Endothelial cell of umbilical vein (primary cell): ENCODE measurements around the gene STAT4. TPM values are rescaled to one million over a fixed set of nuclear protein-coding genes. Genes with fewer than 3 reads are reported as not detected.

Experiments used
- BruUV-seq: library from RNA; stranded (reverse); fragments of 400-500 nt; replicated peaks from 2 replicates; lab custom pipeline; 2021; lab: Mats Ljungman, UMichigan
- CTCF ChIA-PET: fragments of 300-600, 350-600 bp; sonication (Branson Sonifier 250); formaldehyde crosslinking; loops from one replicate; lab custom pipeline; 2021; ENCODE audit warnings: antibody characterized with exemption, inconsistent platforms; lab: Charles Lee
- POLR2A ChIA-PET: fragments of 300-600, 350-600 bp; sonication (Branson Sonifier 250); formaldehyde crosslinking; loops from one replicate; lab custom pipeline; 2021; ENCODE audit warnings: antibody characterized with exemption, inconsistent platforms; lab: Charles Lee
- DNase-seq: peaks from one replicate; pipeline ENCODE4 v3.0.0-alpha.2; 2011; ENCODE audit warnings: low read depth, low spot score
- FAIRE-seq: peaks from 2 replicates; lab custom pipeline; 2011; peaks lifted over from hg19 to GRCh38; lab: Jason Lieb, UNC
- H2AFZ ChIP-seq: 2 replicates; pipeline ENCODE4 v1.6.0; 2012; ENCODE audit warnings: low read depth, low read length, control low read depth, inconsistent platforms
- H3K27ac ChIP-seq: 2 replicates; pipeline ENCODE4 v1.5.1; 2011; ENCODE audit warnings: low read depth, mild to moderate bottlenecking, control low read depth, low read length, moderate library complexity; ENCODE audit not compliant: insufficient read depth
- H3K27me3 ChIP-seq, 2 experiments: 2 replicates each; pipeline versions ENCODE4 v1.6.0 to v1.6.1; 2011; ENCODE audit warnings: low read length in 2 of 2, mixed read lengths in 1 of 2; ENCODE audit not compliant: control insufficient read depth in 2 of 2, insufficient read depth in 2 of 2
- H3K36me3 ChIP-seq, 2 experiments: 2 replicates in 1 of 2; 3 replicates in 1 of 2; pipeline ENCODE4 v1.5.1; 2011; ENCODE audit warnings: low read length in 2 of 2, mild to moderate bottlenecking in 1 of 2, moderate library complexity in 1 of 2; ENCODE audit not compliant: control insufficient read depth in 2 of 2, insufficient read depth in 2 of 2; ENCODE audit errors: extremely low read depth in 1 of 2
- H3K4me1 ChIP-seq: 3 replicates; pipeline ENCODE4 v1.5.1; 2011; ENCODE audit warnings: mild to moderate bottlenecking, low read length; ENCODE audit not compliant: control insufficient read depth, insufficient read depth; ENCODE audit errors: extremely low read depth
- H3K4me2 ChIP-seq: 2 replicates; pipeline ENCODE4 v1.6.1; 2011; ENCODE audit warnings: low read length, control low read depth, mixed read lengths; ENCODE audit not compliant: insufficient read depth
- H3K4me3 ChIP-seq, 3 experiments: fragments of 200-600 bp in 1 of 3; sonication (generic), shearing (Covaris generic) in 1 of 3; replicated peaks in 1 of 3; 2 replicates each; pipeline ENCODE4 v1.5.1; 2011 to 2016; ENCODE audit warnings: control low read depth in 3 of 3, low read length in 3 of 3, mild to moderate bottlenecking in 2 of 3, inconsistent platforms in 1 of 3, low read depth in 1 of 3, moderate library complexity in 1 of 3; ENCODE audit not compliant: insufficient read depth in 1 of 3
- H3K79me2 ChIP-seq: 2 replicates; pipeline ENCODE4 v1.6.0; 2012; ENCODE audit warnings: low read length, inconsistent platforms; ENCODE audit not compliant: control insufficient read depth, insufficient read depth
- H3K9ac ChIP-seq: replicated peaks from 2 replicates; pipeline ENCODE3; 2011; ENCODE audit warnings: low read length, control low read depth; ENCODE audit not compliant: insufficient read depth; ENCODE audit errors: extremely low read depth
- H3K9me1 ChIP-seq: replicated peaks from 3 replicates; pipeline ENCODE4 v1.6.0; 2011; ENCODE audit warnings: mild to moderate bottlenecking, low read length; ENCODE audit not compliant: control insufficient read depth, insufficient read depth; ENCODE audit errors: extremely low read depth
- H3K9me3 ChIP-seq: replicated peaks from 2 replicates; pipeline ENCODE4 v1.5.1; 2012; ENCODE audit warnings: low read length, inconsistent platforms; ENCODE audit not compliant: control insufficient read depth, insufficient read depth
- H4K20me1 ChIP-seq: replicated peaks from 2 replicates; pipeline ENCODE3; 2011; ENCODE audit warnings: mild to moderate bottlenecking, low read length; ENCODE audit not compliant: control insufficient read depth, insufficient read depth; ENCODE audit errors: extremely low read depth
- EZH2 ChIP-seq: IDR thresholded peaks from 2 replicates; pipeline ENCODE4 v1.6.1; 2012; ENCODE audit warnings: borderline replicate concordance, low read depth, mild to moderate bottlenecking, moderate library complexity, low read length, inconsistent platforms; ENCODE audit not compliant: severe bottlenecking
- FOS ChIP-seq: IDR thresholded peaks from 2 replicates; pipeline ENCODE4 v1.6.1; 2011; ENCODE audit warnings: mild to moderate bottlenecking, low read length, moderate library complexity, borderline replicate concordance; ENCODE audit not compliant: insufficient read depth
- GATA2 ChIP-seq: IDR thresholded peaks from 2 replicates; pipeline ENCODE4 v1.7.0; 2011; ENCODE audit warnings: low read depth, mild to moderate bottlenecking, moderate library complexity, mixed read lengths, low read length; ENCODE audit not compliant: insufficient read length, insufficient read depth
- JUN ChIP-seq: IDR thresholded peaks from 2 replicates; pipeline ENCODE4 v1.6.1; 2011; ENCODE audit warnings: borderline replicate concordance, low read depth; ENCODE audit not compliant: insufficient read length, insufficient read depth
- MYC ChIP-seq: IDR thresholded peaks from one replicate; pipeline ENCODE4 v1.6.1; 2011; ENCODE audit warnings: mild to moderate bottlenecking, low read depth, low read length
- POLR2A ChIP-seq: IDR thresholded peaks from 2 replicates; pipeline ENCODE4 v1.6.1; 2012; ENCODE audit warnings: low read depth, mild to moderate bottlenecking, control low read depth, low read length
- POLR2AphosphoS5 ChIP-seq: IDR thresholded peaks from 2 replicates; pipeline ENCODE4 v1.6.1; 2012; ENCODE audit warnings: low read depth, mild to moderate bottlenecking, control low read depth, low read length, moderate library complexity; ENCODE audit not compliant: insufficient read depth
- dilution Hi-C: fragments of 300-500 bp; cut with MboI; formaldehyde crosslinking; loops from one replicate; pipeline ENCODE4 v1.15.0; 2019; ENCODE audit warnings: low sequenced_read_pairs; ENCODE audit not compliant: extremely low pct_ligation_motif_present
- intact Hi-C: fragments of 100-400 bp; cut with micrococcal nuclease; formaldehyde crosslinking; loops from one replicate; pipeline ENCODE4 v1.10.0; 2022
- polyA plus RNA-seq, 4 experiments: library from polyadenylated mRNA; depleted of rRNA in 3 of 4; stranded (reverse) in 3 of 4; unstranded in 1 of 4; fragments of >200 nt; gene quantifications; 2 replicates each; pipeline versions ENCODE4 v1.2.1 to v1.2.3, GENCODE V29; 2011 to 2012; ENCODE audit warnings: missing spikeins in 1 of 4
- total RNA-seq: library from RNA; stranded (reverse); gene quantifications from 2 replicates; pipeline ENCODE4 v1.2.3, GENCODE V29; 2021
- TF ChIP-seq, protein P1 (sequence below): IDR thresholded peaks from 2 replicates; pipeline ENCODE4 v1.6.1; 2011; ENCODE audit not compliant: insufficient read depth, insufficient read length
- TF ChIP-seq, protein P2 (sequence below), 2 donors: IDR thresholded peaks; 1 replicate in 1 of 2; 2 replicates in 1 of 2; pipeline ENCODE4 v1.5.1; 2011; ENCODE audit warnings: low read length in 2 of 2, mild to moderate bottlenecking in 2 of 2, moderate library complexity in 2 of 2, control low read depth in 1 of 2, inconsistent platforms in 1 of 2, low read depth in 1 of 2; ENCODE audit not compliant: insufficient read depth in 1 of 2; ENCODE audit errors: extremely low read depth in 1 of 2

STAT4 gene
- total and polyA plus RNA-seq, 2 donors (not counting 3 experiments of a cell fraction or from before 2014, with no cell fraction given) = 0.46 to 1.2 TPM

DNA sequence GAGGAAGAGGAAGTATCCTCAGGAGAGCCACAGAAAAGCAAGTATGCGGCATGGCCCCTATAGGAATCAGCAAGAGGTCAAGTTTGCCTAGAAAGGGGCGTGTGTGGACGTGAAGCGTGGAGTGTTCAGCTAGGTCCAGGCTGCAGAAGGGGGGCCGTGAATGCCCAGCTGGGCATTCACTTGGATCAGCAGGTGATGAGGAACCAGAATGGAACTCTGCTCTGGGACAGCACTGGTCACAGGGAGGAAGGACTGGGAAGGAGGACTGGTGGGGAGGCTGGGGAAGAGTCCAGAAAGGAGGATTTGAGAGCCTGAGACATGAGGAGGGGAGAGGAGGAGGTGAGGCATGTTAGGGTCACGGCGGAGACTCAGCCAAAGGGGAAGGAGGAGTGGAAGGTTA, 156.6 kb downstream of the STAT4 start:
- TF ChIP-seq, protein P1, sequence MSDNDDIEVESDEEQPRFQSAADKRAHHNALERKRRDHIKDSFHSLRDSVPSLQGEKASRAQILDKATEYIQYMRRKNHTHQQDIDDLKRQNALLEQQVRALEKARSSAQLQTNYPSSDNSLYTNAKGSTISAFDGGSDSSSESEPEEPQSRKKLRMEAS = no peak
- no peak for TF ChIP-seq POLR2AphosphoS5
- no peak for TF ChIP-seq GATA2
- no peak for TF ChIP-seq JUN
- no peak for TF ChIP-seq EZH2
- TF ChIP-seq POLR2A = no peak
- no peak for TF ChIP-seq FOS
- TF ChIP-seq, protein P2, sequence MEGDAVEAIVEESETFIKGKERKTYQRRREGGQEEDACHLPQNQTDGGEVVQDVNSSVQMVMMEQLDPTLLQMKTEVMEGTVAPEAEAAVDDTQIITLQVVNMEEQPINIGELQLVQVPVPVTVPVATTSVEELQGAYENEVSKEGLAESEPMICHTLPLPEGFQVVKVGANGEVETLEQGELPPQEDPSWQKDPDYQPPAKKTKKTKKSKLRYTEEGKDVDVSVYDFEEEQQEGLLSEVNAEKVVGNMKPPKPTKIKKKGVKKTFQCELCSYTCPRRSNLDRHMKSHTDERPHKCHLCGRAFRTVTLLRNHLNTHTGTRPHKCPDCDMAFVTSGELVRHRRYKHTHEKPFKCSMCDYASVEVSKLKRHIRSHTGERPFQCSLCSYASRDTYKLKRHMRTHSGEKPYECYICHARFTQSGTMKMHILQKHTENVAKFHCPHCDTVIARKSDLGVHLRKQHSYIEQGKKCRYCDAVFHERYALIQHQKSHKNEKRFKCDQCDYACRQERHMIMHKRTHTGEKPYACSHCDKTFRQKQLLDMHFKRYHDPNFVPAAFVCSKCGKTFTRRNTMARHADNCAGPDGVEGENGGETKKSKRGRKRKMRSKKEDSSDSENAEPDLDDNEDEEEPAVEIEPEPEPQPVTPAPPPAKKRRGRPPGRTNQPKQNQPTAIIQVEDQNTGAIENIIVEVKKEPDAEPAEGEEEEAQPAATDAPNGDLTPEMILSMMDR (IDR thresholded peaks at IDR 0.05; ENCODE audit: extremely low read depth in 1 of 2, insufficient read depth in 1 of 2, low read depth in 1 of 2, low read length in 2 of 2) = no peak
- TF ChIP-seq MYC = no peak
- POLR2A ChIA-PET = no interaction called here
- no peak overlapping the region for H3K4me3 ChIP-seq
- no peaks in the 10 kb centered on the region for H3K79me2 ChIP-seq
- intact Hi-C loops = no loop called here
- no peaks in the 10 kb centered on the region for H3K4me1 ChIP-seq
- DNase-seq = no peak
- no peaks in the 10 kb centered on the region for H3K27me3 ChIP-seq
- no peak overlapping the region for H2AFZ ChIP-seq
- H3K27ac ChIP-seq = no peak overlapping the region
- no peaks in the 10 kb centered on the region for H3K9me1 ChIP-seq
- CTCF ChIA-PET = no interaction called here
- H4K20me1 ChIP-seq = no peaks in the 10 kb centered on the region
- H3K4me2 ChIP-seq = no peak overlapping the region
- no TSS peak for BruUV-seq
- dilution Hi-C loops = no loop called here
- peaks cover 30 to 56% of the 10 kb centered on the region in 2 experiments for H3K36me3 ChIP-seq
- FAIRE-seq = no peak
- no peaks in the 10 kb centered on the region for H3K9me3 ChIP-seq
- no peak overlapping the region for H3K9ac ChIP-seq
